ENCODE data around the gene FGF6. TPM values are rescaled to one million over a fixed set of nuclear protein-coding genes. Genes with fewer than 3 reads are reported as not detected.

The FGF6 gene
- total RNA-seq, 4 donors from 2014 or later, result not detected

- H3K4me3 ChIP-seq, result no peak overlapping the region
- H3K9me3 ChIP-seq, result no peaks in the 10 kb centered on the region
- TF ChIP-seq CTCF (IDR thresholded peaks at IDR 0.05) (no peak), POLR2A (IDR thresholded peaks at IDR 0.05) (no peak)
- WGBS, 2 donors, result 57 to 64% methylated on average over 2 of the region's 2 CpGs
- peaks cover 0 to 45% (median 0%) of the 10 kb centered on the region in 4 donors for H3K27me3 ChIP-seq
- DNase-seq, result no peak
- no peaks in the 10 kb centered on the region for H3K4me1 ChIP-seq
- no peak overlapping the region for H3K27ac ChIP-seq
- intact Hi-C loops (cut with DNase I), result no loop called here
- no peaks in the 10 kb centered on the region for H3K36me3 ChIP-seq
Observed at GRCh38 chr12:4446335-4446734, 720 bp upstream of the FGF6 start.

- WGBS, 2 donors, result 79 to 89% methylated on average over 3 to 5 of the region's 8 CpGs
- Histone ChIP-seq H3K27me3 (peaks cover 0 to 46% (median 0%) of the 10 kb centered on the region in 4 donors), H3K27ac (no peak overlapping the region), H3K9me3 (no peaks in the 10 kb centered on the region), H3K36me3 (no peaks in the 10 kb centered on the region), H3K4me1 (no peaks in the 10 kb centered on the region), H3K4me3 (no peak overlapping the region)
- intact Hi-C loops (cut with DNase I), result no loop called here
- TF ChIP-seq CTCF (IDR thresholded peaks at IDR 0.05), result no peak
- no peak for TF ChIP-seq POLR2A (IDR thresholded peaks at IDR 0.05)
- no peak for DNase-seq
Observed at GRCh38 chr12:4444031-4444430, 1.6 kb downstream of the FGF6 start.

GRCh38 chr12:4443616-4444015 lies 2.0 kb downstream of the FGF6 start:
- Histone ChIP-seq H3K27me3 (peaks cover 0 to 46% (median 0%) of the 10 kb centered on the region in 4 donors), H3K4me1 (no peaks in the 10 kb centered on the region), H3K27ac (no peak overlapping the region), H3K4me3 (no peak overlapping the region), H3K36me3 (no peaks in the 10 kb centered on the region), H3K9me3 (no peaks in the 10 kb centered on the region)
- WGBS, 2 donors, result 78 to 85% methylated on average over 6 to 14 of the region's 17 CpGs
- intact Hi-C loops (cut with DNase I), result no loop called here
- no peak for TF ChIP-seq CTCF (IDR thresholded peaks at IDR 0.05)
- TF ChIP-seq POLR2A (IDR thresholded peaks at IDR 0.05), result no peak
- DNase-seq, result no peak

GRCh38 chr12:4441355-4442335 lies 4.0 kb downstream of the FGF6 start:
- Histone ChIP-seq H3K4me3 (no peak overlapping the region), H3K4me1 (no peaks in the 10 kb centered on the region), H3K36me3 (no peaks in the 10 kb centered on the region), H3K9me3 (no peaks in the 10 kb centered on the region), H3K27ac (no peak overlapping the region), H3K27me3 (peaks cover 0 to 46% (median 0%) of the 10 kb centered on the region in 4 donors)
- DNase-seq, result no peak
- intact Hi-C loops (cut with DNase I), result no loop called here
- WGBS, 2 donors, result 21 to 40% methylated on average over 9 to 19 of the region's 19 CpGs
- TF ChIP-seq CTCF (IDR thresholded peaks at IDR 0.05) (no peak), POLR2A (IDR thresholded peaks at IDR 0.05) (no peak)

DNA sequence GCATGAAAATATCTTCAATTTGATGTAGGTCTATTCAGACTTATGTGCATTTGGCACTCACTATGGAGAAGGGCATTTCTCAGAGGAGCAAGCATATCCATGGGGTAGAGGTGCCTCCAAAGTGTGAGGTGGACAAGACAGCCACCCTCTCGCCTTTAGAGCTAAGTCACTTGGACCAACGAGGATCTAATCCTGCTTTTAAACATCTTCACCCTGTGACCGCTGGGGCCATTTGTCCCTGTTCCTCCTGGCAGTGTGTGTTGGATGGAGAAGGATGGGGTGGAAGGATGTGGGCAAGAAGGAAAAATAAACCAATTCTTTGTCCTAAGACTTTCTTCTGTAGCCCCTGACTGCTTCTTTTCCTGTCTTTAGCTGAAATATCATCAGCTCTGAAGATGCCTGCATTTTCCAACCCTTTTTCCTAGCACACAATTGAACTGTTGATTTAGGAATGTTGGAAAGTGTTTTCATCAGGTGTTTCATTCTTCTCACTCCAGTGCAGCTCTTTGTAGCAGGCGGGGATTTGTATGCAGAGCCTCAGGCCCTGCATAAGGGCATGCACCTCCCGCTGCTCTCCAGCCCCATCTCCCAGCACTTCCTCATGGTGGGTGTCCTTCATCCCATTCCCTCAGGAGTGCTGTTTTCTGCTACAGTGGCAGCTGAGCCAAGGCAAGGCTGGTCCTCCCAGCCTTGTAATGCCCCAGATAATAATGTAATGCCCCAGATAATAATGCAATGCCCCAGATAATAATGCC lies 5.3 kb downstream of the FGF6 start:
- no peak overlapping the region for H3K4me3 ChIP-seq
- intact Hi-C loops (cut with DNase I), result no loop called here
- H3K27me3 ChIP-seq, result peaks cover 0 to 46% (median 0%) of the 10 kb centered on the region in 4 donors
- no peaks in the 10 kb centered on the region for H3K36me3 ChIP-seq
- H3K4me1 ChIP-seq, result no peaks in the 10 kb centered on the region
- WGBS, 2 donors, result 56 to 57% methylated on average over 5 of the region's 5 CpGs
- no peak overlapping the region for H3K27ac ChIP-seq
- DNase-seq, result no peak
- TF ChIP-seq POLR2A (IDR thresholded peaks at IDR 0.05) (no peak), CTCF (IDR thresholded peaks at IDR 0.05) (no peak)
- H3K9me3 ChIP-seq, result no peaks in the 10 kb centered on the region

Data from esophagus squamous epithelium (tissue), 5 donors.